PC-9 (cell line): Measurements from ENCODE around the gene FBXO47.

Experiments used
- EZH2 ChIP-seq: fragments of 200-600 bp; sonication (generic); IDR thresholded peaks from 2 replicates; pipeline ENCODE4 v1.8.0; 2017; ENCODE audit warnings: antibody characterized with exemption, low read depth
- TF ChIP-seq, protein P1 (sequence below): fragments of 200-600 bp; sonication (generic); conservative IDR thresholded peaks from 2 replicates; pipeline ENCODE4 v1.6.1; 2017; ENCODE audit warnings: mixed run types, antibody characterized with exemption, mild to moderate bottlenecking, moderate library complexity

DNA sequence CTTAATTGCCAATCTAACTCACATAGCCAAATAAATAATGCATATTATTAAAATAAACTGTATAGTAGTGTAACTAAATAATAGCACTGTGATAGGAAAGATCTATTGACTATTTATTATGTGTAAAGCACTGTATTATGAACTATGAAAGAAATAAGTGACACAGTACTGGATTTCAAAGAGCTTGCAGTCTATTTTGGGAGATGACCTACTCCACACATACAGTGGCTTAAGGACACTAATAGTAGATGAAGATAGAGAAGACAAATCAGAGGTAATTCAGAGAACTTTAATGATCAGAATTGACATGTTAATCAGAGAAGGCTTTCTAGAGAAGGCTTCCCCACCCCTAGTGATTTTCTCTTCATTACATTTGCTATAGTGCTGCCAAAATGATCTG lies 27.2 kb downstream of the FBXO47 start:
- TF ChIP-seq EZH2: no peak
- TF ChIP-seq, protein P1, sequence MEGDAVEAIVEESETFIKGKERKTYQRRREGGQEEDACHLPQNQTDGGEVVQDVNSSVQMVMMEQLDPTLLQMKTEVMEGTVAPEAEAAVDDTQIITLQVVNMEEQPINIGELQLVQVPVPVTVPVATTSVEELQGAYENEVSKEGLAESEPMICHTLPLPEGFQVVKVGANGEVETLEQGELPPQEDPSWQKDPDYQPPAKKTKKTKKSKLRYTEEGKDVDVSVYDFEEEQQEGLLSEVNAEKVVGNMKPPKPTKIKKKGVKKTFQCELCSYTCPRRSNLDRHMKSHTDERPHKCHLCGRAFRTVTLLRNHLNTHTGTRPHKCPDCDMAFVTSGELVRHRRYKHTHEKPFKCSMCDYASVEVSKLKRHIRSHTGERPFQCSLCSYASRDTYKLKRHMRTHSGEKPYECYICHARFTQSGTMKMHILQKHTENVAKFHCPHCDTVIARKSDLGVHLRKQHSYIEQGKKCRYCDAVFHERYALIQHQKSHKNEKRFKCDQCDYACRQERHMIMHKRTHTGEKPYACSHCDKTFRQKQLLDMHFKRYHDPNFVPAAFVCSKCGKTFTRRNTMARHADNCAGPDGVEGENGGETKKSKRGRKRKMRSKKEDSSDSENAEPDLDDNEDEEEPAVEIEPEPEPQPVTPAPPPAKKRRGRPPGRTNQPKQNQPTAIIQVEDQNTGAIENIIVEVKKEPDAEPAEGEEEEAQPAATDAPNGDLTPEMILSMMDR: no peak
